Activated CD8-positive, alpha-beta memory T cell treated with anti-CD3 and anti-CD28 coated beads, Interleukin-2, amount 50 U/mL, for 24 hours (primary cell): Measurements from ENCODE around the gene CAMKK2.
"Not testable (repeated sequence)": the region's sequence is repeated elsewhere in the genome, so short reads cannot be mapped to it uniquely, and the experiment has no call there.

Experiments
- DNase-seq: peaks from one replicate; pipeline ENCODE4 v3.0.0-alpha.2; 2020; ENCODE audit errors: extremely low read depth

The CAMKK2 gene

GRCh38 chr12:121245951-121246350, 50.6 kb downstream of the CAMKK2 start:
- no peak for DNase-seq

GRCh38 chr12:121245031-121245430, 51.5 kb downstream of the CAMKK2 start:
- no peak for DNase-seq

- DNase-seq = no peak
Observed at GRCh38 chr12:121241156-121241970, 55.1 kb downstream of the CAMKK2 start.

GRCh38 chr12:121240484-121241101, 55.9 kb downstream of the CAMKK2 start:
- DNase-seq = peak; percentile 54

- no peak for DNase-seq
Observed at GRCh38 chr12:121240062-121240420, 56.5 kb downstream of the CAMKK2 start.

GRCh38 chr12:121239351-121240061, 57.0 kb downstream of the CAMKK2 start:
- no peak for DNase-seq

- no peak for DNase-seq
Observed at GRCh38 chr12:121238604-121239350, 57.7 kb downstream of the CAMKK2 start.

GRCh38 chr12:121238086-121238485, 58.4 kb downstream of the CAMKK2 start:
- DNase-seq = no peak

GRCh38 chr12:121237415-121237814, 59.1 kb downstream of the CAMKK2 start:
- DNase-seq = no peak

- no peak for DNase-seq
Observed at GRCh38 chr12:121236776-121237175, 59.7 kb downstream of the CAMKK2 start.

- no peak for DNase-seq
Observed at GRCh38 chr12:121233628-121234020, 62.9 kb downstream of the CAMKK2 start.

GRCh38 chr12:121232977-121233627, 63.4 kb downstream of the CAMKK2 start:
- DNase-seq = no peak

- DNase-seq = no peak
Observed at GRCh38 chr12:121232163-121232562, 64.3 kb downstream of the CAMKK2 start.

GRCh38 chr12:121230538-121230907, 66.0 kb downstream of the CAMKK2 start:
- no peak for DNase-seq

- DNase-seq = not testable (repeated sequence)
Observed at GRCh38 chr12:121229826-121230537, 66.5 kb downstream of the CAMKK2 start.

- no peak for DNase-seq
Observed at GRCh38 chr12:121228919-121229665, 67.4 kb downstream of the CAMKK2 start.

GRCh38 chr12:121227294-121227693, 69.2 kb downstream of the CAMKK2 start:
- no peak for DNase-seq

- not testable (repeated sequence) for DNase-seq
Observed at GRCh38 chr12:121226871-121227270, 69.6 kb downstream of the CAMKK2 start.

GRCh38 chr12:121226399-121226798, 70.1 kb downstream of the CAMKK2 start:
- no peak for DNase-seq

- no peak for DNase-seq
Observed at GRCh38 chr12:121224591-121224990, 71.9 kb downstream of the CAMKK2 start.
